ENCODE data around the gene CARD19. TPM values are rescaled to one million over a fixed set of nuclear protein-coding genes. Genes with fewer than 3 reads are reported as not detected.

The CARD19 gene
- total RNA-seq, 2 donors from 2014 or later = 65.7 to 70.0 TPM

GRCh38 chr9:93076101-93076791 lies 19.8 kb upstream of the CARD19 start:
- H3K4me3 Mint-ChIP-seq = no peak overlapping the region
- H3K27ac Mint-ChIP-seq = no peak overlapping the region
- peaks cover 49% of the 10 kb centered on the region for H3K4me1 Mint-ChIP-seq (ENCODE audit: low read depth)
- no peaks in the 10 kb centered on the region for H3K27me3 Mint-ChIP-seq (ENCODE audit: low read depth)
- ATAC-seq (replicated peaks in 1 of 2) (no peak), DNase-seq (no peak)
- no peaks in the 10 kb centered on the region for H3K9me3 Mint-ChIP-seq
- peaks cover 4 to 18% of the 10 kb centered on the region in 2 donors for H3K36me3 Mint-ChIP-seq (ENCODE audit: insufficient read depth in 2 of 2)

DNA sequence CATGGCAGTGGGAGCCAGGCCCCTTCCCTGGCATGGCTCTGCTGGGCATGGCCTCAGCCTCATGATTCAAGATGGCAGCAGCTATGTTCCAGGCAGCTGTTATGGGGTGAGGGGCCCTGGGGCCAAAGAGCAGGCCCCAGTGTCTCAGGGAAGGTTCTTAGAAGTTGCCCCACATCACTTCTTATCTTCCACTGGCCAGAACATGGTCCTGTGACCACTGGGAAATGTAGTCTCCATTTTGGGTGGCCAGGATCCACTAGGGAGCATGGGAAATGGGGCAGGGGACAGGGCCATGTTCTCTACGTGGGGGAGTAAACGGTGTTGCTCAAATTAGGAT lies 19.3 kb upstream of the CARD19 start:
- Mint-ChIP-seq H3K4me3 (no peak overlapping the region), H3K36me3 (ENCODE audit: insufficient read depth in 2 of 2) (peaks cover 3 to 22% of the 10 kb centered on the region in 2 donors), H3K27ac (no peak overlapping the region), H3K9me3 (no peaks in the 10 kb centered on the region), H3K4me1 (ENCODE audit: low read depth) (peaks cover 47% of the 10 kb centered on the region), H3K27me3 (ENCODE audit: low read depth) (no peaks in the 10 kb centered on the region)
- DNase-seq (no peak), ATAC-seq (replicated peaks in 1 of 2) (no peak)

- Mint-ChIP-seq H3K36me3 (ENCODE audit: insufficient read depth in 2 of 2) (peaks cover 6 to 25% of the 10 kb centered on the region in 2 donors), H3K27ac (peak overlapping the region; percentile 5), H3K4me3 (no peak overlapping the region), H3K4me1 (ENCODE audit: low read depth) (peaks cover 53% of the 10 kb centered on the region), H3K27me3 (ENCODE audit: low read depth) (no peaks in the 10 kb centered on the region), H3K9me3 (no peaks in the 10 kb centered on the region)
- DNase-seq (no peak), ATAC-seq (replicated peaks in 1 of 2) (no peak)
Observed at GRCh38 chr9:93077367-93077766, 18.6 kb upstream of the CARD19 start.

GRCh38 chr9:93077811-93078210 lies 18.2 kb upstream of the CARD19 start:
- no peaks in the 10 kb centered on the region for H3K27me3 Mint-ChIP-seq (ENCODE audit: low read depth)
- ATAC-seq (replicated peaks in 1 of 2) = no peak
- H3K4me1 Mint-ChIP-seq (ENCODE audit: low read depth) = peaks cover 53% of the 10 kb centered on the region
- no peak for DNase-seq
- peaks cover 8 to 27% of the 10 kb centered on the region in 2 donors for H3K36me3 Mint-ChIP-seq (ENCODE audit: insufficient read depth in 2 of 2)
- no peaks in the 10 kb centered on the region for H3K9me3 Mint-ChIP-seq
- no peak overlapping the region for H3K27ac Mint-ChIP-seq
- no peak overlapping the region for H3K4me3 Mint-ChIP-seq

DNA sequence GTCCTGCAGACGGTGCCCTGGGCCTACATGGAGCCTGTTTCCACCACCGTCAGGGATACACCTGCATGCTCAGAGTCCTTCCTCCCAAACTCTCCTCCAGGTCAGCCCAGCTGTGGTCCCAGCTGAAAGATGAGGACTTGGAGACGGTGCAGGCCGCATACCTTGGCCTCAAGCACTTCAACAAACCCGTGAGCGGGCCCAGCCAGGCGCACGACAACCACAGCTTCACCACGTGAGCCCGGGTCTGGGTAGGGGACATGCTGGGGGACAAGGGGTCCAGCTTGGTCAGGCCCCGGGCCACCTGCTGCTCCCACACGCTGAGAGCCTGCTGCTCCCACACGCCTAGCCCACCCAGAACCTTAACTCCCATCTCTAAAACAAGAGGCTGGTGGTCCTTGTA lies 16.6 kb upstream of the CARD19 start:
- no peaks in the 10 kb centered on the region for H3K27me3 Mint-ChIP-seq (ENCODE audit: low read depth)
- peaks cover 0 to 2% of the 10 kb centered on the region in 2 donors for H3K9me3 Mint-ChIP-seq
- ATAC-seq (replicated peaks in 1 of 2) = no peak
- no peak overlapping the region for H3K27ac Mint-ChIP-seq
- no peak for DNase-seq
- H3K4me1 Mint-ChIP-seq (ENCODE audit: low read depth) = peaks cover 53% of the 10 kb centered on the region
- peaks cover 13 to 30% of the 10 kb centered on the region in 2 donors for H3K36me3 Mint-ChIP-seq (ENCODE audit: insufficient read depth in 2 of 2)
- no peak overlapping the region for H3K4me3 Mint-ChIP-seq

DNA sequence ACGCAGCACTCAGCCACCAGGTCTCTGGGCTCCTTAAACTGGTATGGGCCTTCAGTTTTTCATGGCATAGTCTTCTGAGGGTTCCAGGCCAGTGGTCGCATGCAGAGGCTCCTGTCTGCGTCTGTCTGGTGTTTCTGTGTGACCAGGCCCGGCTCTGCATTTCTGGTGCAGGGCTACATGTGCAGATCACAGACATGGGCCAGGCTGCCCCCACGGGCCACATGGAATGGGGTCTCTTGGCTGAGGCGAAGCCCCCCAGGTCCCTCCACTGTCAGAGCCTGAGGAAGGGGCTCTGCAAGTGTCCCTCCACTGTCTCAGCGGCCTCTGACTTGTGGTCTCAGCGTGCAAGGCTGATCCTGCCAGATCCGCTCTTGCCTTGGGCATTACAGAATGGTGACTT lies 15.6 kb upstream of the CARD19 start:
- H3K4me1 Mint-ChIP-seq (ENCODE audit: low read depth) = peaks cover 45% of the 10 kb centered on the region
- ATAC-seq (replicated peaks in 1 of 2) (no peak), DNase-seq (no peak)
- peaks cover 0 to 3% of the 10 kb centered on the region in 2 donors for H3K9me3 Mint-ChIP-seq
- no peak overlapping the region for H3K4me3 Mint-ChIP-seq
- peaks cover 13 to 36% of the 10 kb centered on the region in 2 donors for H3K36me3 Mint-ChIP-seq (ENCODE audit: insufficient read depth in 2 of 2)
- H3K27me3 Mint-ChIP-seq (ENCODE audit: low read depth) = no peaks in the 10 kb centered on the region
- no peak overlapping the region for H3K27ac Mint-ChIP-seq

GRCh38 chr9:93081081-93081529 lies 14.9 kb upstream of the CARD19 start:
- no peak overlapping the region for H3K4me3 Mint-ChIP-seq
- H3K27me3 Mint-ChIP-seq (ENCODE audit: low read depth) = no peaks in the 10 kb centered on the region
- H3K36me3 Mint-ChIP-seq (ENCODE audit: insufficient read depth in 2 of 2) = peaks cover 15 to 41% of the 10 kb centered on the region in 2 donors
- H3K4me1 Mint-ChIP-seq (ENCODE audit: low read depth) = peaks cover 51% of the 10 kb centered on the region
- ATAC-seq (replicated peaks in 1 of 2) = no peak
- peak overlapping the region; percentile 55 for H3K27ac Mint-ChIP-seq
- DNase-seq = no peak
- H3K9me3 Mint-ChIP-seq = peaks cover 0 to 5% of the 10 kb centered on the region in 2 donors

DNA sequence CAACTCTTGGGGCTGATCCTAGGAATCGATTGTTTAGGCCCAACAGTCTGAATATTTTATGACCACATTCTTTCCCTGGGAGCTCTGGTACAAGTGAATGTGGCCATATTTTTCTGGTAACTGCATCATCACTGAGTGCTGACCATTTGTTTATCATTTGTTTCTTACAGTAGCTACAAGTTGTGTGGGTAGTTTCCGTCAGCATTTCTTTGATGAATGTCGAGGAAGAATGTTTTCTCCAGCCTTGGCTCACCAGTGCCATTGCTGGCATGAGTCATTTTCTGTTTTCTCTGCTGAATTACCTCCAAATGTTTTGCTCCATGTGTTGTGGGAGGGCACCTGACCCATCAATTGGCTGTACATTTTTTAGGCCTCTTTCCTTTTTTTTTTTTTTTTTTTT lies 14.1 kb upstream of the CARD19 start:
- no peak overlapping the region for H3K4me3 Mint-ChIP-seq
- H3K4me1 Mint-ChIP-seq (ENCODE audit: low read depth) = peaks cover 44% of the 10 kb centered on the region
- DNase-seq (no peak), ATAC-seq (replicated peaks in 1 of 2) (no peak)
- peak overlapping the region; percentile 24 for H3K27ac Mint-ChIP-seq
- H3K36me3 Mint-ChIP-seq (ENCODE audit: insufficient read depth in 2 of 2) = peaks cover 19 to 42% of the 10 kb centered on the region in 2 donors
- H3K9me3 Mint-ChIP-seq = peaks cover 0 to 5% of the 10 kb centered on the region in 2 donors
- no peaks in the 10 kb centered on the region for H3K27me3 Mint-ChIP-seq (ENCODE audit: low read depth)

- peaks cover 42% of the 10 kb centered on the region for H3K4me1 Mint-ChIP-seq (ENCODE audit: low read depth)
- peak overlapping the region; percentile 43 to 71 for H3K4me3 Mint-ChIP-seq
- peaks cover 0 to 5% of the 10 kb centered on the region in 2 donors for H3K9me3 Mint-ChIP-seq
- ATAC-seq (replicated peaks in 1 of 2) = peak; percentile 48 to 61
- no peaks in the 10 kb centered on the region for H3K27me3 Mint-ChIP-seq (ENCODE audit: low read depth)
- peaks cover 19 to 39% of the 10 kb centered on the region in 2 donors for H3K36me3 Mint-ChIP-seq (ENCODE audit: insufficient read depth in 2 of 2)
- DNase-seq = no peak
- H3K27ac Mint-ChIP-seq = peak overlapping the region; percentile 90
Observed at GRCh38 chr9:93082841-93083411, 13.1 kb upstream of the CARD19 start.

DNA sequence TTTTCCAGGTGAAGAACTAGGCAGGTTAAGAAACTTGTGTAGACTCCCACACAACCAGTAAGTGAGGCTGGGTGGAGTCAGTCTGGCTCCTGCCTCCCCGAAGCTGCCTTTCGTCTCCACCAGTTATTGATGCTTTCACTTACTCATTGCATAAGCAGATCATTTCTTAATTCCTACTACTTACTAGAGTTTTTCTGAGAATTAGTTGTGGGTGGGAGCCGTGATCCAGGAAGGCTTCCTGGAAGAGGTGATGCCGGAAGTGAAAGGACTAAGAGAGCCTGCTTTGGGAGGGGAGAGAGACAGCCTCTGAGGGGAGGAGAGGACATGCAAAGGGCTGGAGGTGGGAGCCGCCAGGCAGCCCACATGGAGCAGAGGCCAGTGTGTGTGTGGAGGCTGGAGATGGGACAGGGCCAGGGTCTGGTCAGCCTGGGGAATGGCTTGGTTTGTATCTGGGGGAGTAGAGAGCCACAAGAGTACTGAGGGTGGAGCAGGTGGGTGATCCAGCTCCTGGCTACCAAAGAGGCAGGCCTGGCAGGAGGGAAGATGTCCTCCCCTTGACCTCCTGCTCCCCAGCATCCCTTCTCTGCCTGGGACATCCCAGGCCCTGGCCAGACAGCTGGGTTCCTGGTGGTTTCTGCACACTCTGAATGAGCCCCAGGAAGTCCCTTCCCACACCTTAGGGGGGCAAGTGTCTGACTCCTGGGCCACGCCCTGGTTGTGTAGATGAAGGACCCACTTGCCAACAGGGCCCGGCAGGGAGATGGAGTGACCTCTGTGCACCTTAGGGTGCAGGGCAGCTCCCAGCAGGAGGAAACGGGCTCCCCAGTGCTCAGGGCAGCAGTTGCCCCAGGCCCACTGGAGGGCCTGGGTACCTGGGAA lies 12.2 kb upstream of the CARD19 start:
- peaks cover 0 to 5% of the 10 kb centered on the region in 2 donors for H3K9me3 Mint-ChIP-seq
- DNase-seq (peak; percentile 38 to 54), ATAC-seq (replicated peaks in 1 of 2) (peak; percentile 73 to 83)
- H3K27me3 Mint-ChIP-seq (ENCODE audit: low read depth) = no peaks in the 10 kb centered on the region
- H3K4me1 Mint-ChIP-seq (ENCODE audit: low read depth) = peaks cover 49% of the 10 kb centered on the region
- H3K36me3 Mint-ChIP-seq (ENCODE audit: insufficient read depth in 2 of 2) = peaks cover 19 to 41% of the 10 kb centered on the region in 2 donors
- H3K27ac Mint-ChIP-seq = peak overlapping the region; percentile 90
- peak overlapping the region; percentile 71 to 78 for H3K4me3 Mint-ChIP-seq

- DNase-seq = no peak
- H3K27ac Mint-ChIP-seq = no peak overlapping the region
- H3K4me1 Mint-ChIP-seq (ENCODE audit: low read depth) = peaks cover 56% of the 10 kb centered on the region
- no peak overlapping the region for H3K4me3 Mint-ChIP-seq
- peaks cover 22 to 44% of the 10 kb centered on the region in 2 donors for H3K36me3 Mint-ChIP-seq (ENCODE audit: insufficient read depth in 2 of 2)
- H3K27me3 Mint-ChIP-seq (ENCODE audit: low read depth) = no peaks in the 10 kb centered on the region
- ATAC-seq (replicated peaks in 1 of 2) = no peak
- peaks cover 0 to 5% of the 10 kb centered on the region in 2 donors for H3K9me3 Mint-ChIP-seq
Observed at GRCh38 chr9:93084471-93084881, 11.5 kb upstream of the CARD19 start.

- Mint-ChIP-seq H3K9me3 (peaks cover 0 to 8% of the 10 kb centered on the region in 2 donors), H3K4me1 (ENCODE audit: low read depth) (peaks cover 64% of the 10 kb centered on the region), H3K36me3 (ENCODE audit: insufficient read depth in 2 of 2) (peaks cover 24 to 50% of the 10 kb centered on the region in 2 donors), H3K4me3 (no peak overlapping the region), H3K27ac (no peak overlapping the region), H3K27me3 (ENCODE audit: low read depth) (no peaks in the 10 kb centered on the region)
- ATAC-seq (replicated peaks in 1 of 2) (no peak), DNase-seq (no peak)
Observed at GRCh38 chr9:93085676-93086075, 10.3 kb upstream of the CARD19 start.

All from activated T-cell treated with anti-CD3 and anti-CD28 coated beads, Interleukin-2, amount 50 U/mL, for 72 hours (primary cell).